Activated naive CD4-positive, alpha-beta T cell treated with anti-CD3 and anti-CD28 coated beads, Interleukin-2, amount 50 U/mL, for 72 hours (primary cell): Measurements from ENCODE around the gene OR2AJ1. TPM values are rescaled to one million over a fixed set of nuclear protein-coding genes. Genes with fewer than 3 reads are reported as not detected.

Experiments
- ATAC-seq, 2 donors: fragments of 150-1000 bp; cut with Tn5 transposase; 2 replicates each; pipeline ENCODE4 v1.10.0; 2021; ENCODE audit warnings: mild to moderate bottlenecking in 2 of 2, moderate library complexity in 2 of 2
- DNase-seq, 2 donors: peaks; one replicate each; pipeline ENCODE4 v3.0.0; 2021 to 2022; ENCODE audit warnings: low spot score in 2 of 2
- H3K27ac Mint-ChIP-seq, 2 donors: one replicate each; pipeline ENCODE4 v1.8.0; 2022; ENCODE audit warnings: mild to moderate bottlenecking in 2 of 2, mixed read lengths in 2 of 2
- H3K36me3 Mint-ChIP-seq, 2 donors: one replicate each; pipeline ENCODE4 v1.8.0; 2022; ENCODE audit warnings: mixed read lengths in 2 of 2
- H3K9me3 Mint-ChIP-seq, 2 donors: one replicate each; pipeline ENCODE4 v1.8.0; 2022; ENCODE audit warnings: mixed read lengths in 2 of 2
- total RNA-seq, 2 donors: library from RNA; stranded (reverse); gene quantifications; one replicate each; pipeline ENCODE4 v1.2.3, GENCODE V29; 2022

OR2AJ1 gene
- total RNA-seq: not detected

- no peak for DNase-seq
- H3K9me3 Mint-ChIP-seq: no peaks in the 10 kb centered on the region
- no peak for ATAC-seq
- no peak within 1 kb of the TSS for H3K27ac Mint-ChIP-seq
- no peaks in the 10 kb centered on the region for H3K36me3 Mint-ChIP-seq
These were observed at the start of gene OR2AJ1 for GRCh38 chr1:247924868-247925267. OR2AJ1 (plus strand) TSS chr1:247924889; CDS start chr1:247933769, 8,880 bp downstream.

GRCh38 chr1:247883346-247883745 is 41.3 kb upstream of the OR2AJ1 start:
- Mint-ChIP-seq H3K36me3 (no peaks in the 10 kb centered on the region), H3K27ac (no peak overlapping the region), H3K9me3 (no peaks in the 10 kb centered on the region)
- DNase-seq (no peak), ATAC-seq (no peak)

- ATAC-seq (no peak), DNase-seq (no peak)
- Mint-ChIP-seq H3K27ac (no peak overlapping the region), H3K36me3 (no peaks in the 10 kb centered on the region), H3K9me3 (no peaks in the 10 kb centered on the region)
These were observed 39.8 kb upstream of the OR2AJ1 start for GRCh38 chr1:247884797-247885413.

- Mint-ChIP-seq H3K27ac (no peak within 1 kb of the TSS), H3K36me3 (peaks cover 0 to 24% of the 10 kb centered on the region in 2 donors), H3K9me3 (peaks cover 0 to 13% of the 10 kb centered on the region in 2 donors)
- ATAC-seq (no peak), DNase-seq (no peak)
These were observed 29.5 kb upstream of the OR2AJ1 start, which contains the start of gene OR2W3 for GRCh38 chr1:247895163-247895637. OR2W3 (plus strand) TSS chr1:247895587; CDS start chr1:247895587, 0 bp downstream.

GRCh38 chr1:247895976-247896375 is 28.7 kb upstream of the OR2AJ1 start:
- ATAC-seq: no peak
- peaks cover 0 to 24% of the 10 kb centered on the region in 2 donors for H3K36me3 Mint-ChIP-seq
- no peak for DNase-seq
- peaks cover 0 to 13% of the 10 kb centered on the region in 2 donors for H3K9me3 Mint-ChIP-seq
- no peak overlapping the region for H3K27ac Mint-ChIP-seq

GRCh38 chr1:247904122-247904521 is 20.6 kb upstream of the OR2AJ1 start:
- DNase-seq: no peak
- Mint-ChIP-seq H3K36me3 (peaks cover 21 to 29% of the 10 kb centered on the region in 2 donors), H3K9me3 (peaks cover 10 to 14% of the 10 kb centered on the region in 2 donors), H3K27ac (peak overlapping the region in 1 of 2 donors; percentile 37)
- no peak for ATAC-seq

GRCh38 chr1:247905181-247905580 is 19.5 kb upstream of the OR2AJ1 start:
- no peak overlapping the region for H3K27ac Mint-ChIP-seq
- no peak for DNase-seq
- peaks cover 10 to 14% of the 10 kb centered on the region in 2 donors for H3K9me3 Mint-ChIP-seq
- peaks cover 22 to 29% of the 10 kb centered on the region in 2 donors for H3K36me3 Mint-ChIP-seq
- no peak for ATAC-seq

GRCh38 chr1:247905910-247906503 is 18.7 kb upstream of the OR2AJ1 start:
- Mint-ChIP-seq H3K9me3 (peaks cover 10 to 14% of the 10 kb centered on the region in 2 donors), H3K36me3 (peaks cover 22 to 29% of the 10 kb centered on the region in 2 donors), H3K27ac (peak overlapping the region; percentile 87 to 88)
- no peak for DNase-seq
- no peak for ATAC-seq

- peaks cover 10 to 14% of the 10 kb centered on the region in 2 donors for H3K9me3 Mint-ChIP-seq
- peak overlapping the region; percentile 87 to 88 for H3K27ac Mint-ChIP-seq
- ATAC-seq: peak; percentile 91 to 98
- peaks cover 22 to 29% of the 10 kb centered on the region in 2 donors for H3K36me3 Mint-ChIP-seq
- peak in 1 of 2 donors; percentile 24 for DNase-seq
These were observed 18.1 kb upstream of the OR2AJ1 start for GRCh38 chr1:247906504-247907047.

GRCh38 chr1:247908766-247909165 is 15.9 kb upstream of the OR2AJ1 start:
- Mint-ChIP-seq H3K36me3 (peaks cover 22 to 29% of the 10 kb centered on the region in 2 donors), H3K27ac (no peak overlapping the region), H3K9me3 (peaks cover 10 to 14% of the 10 kb centered on the region in 2 donors)
- ATAC-seq: no peak
- no peak for DNase-seq

- H3K27ac Mint-ChIP-seq: no peak overlapping the region
- no peak for ATAC-seq
- H3K9me3 Mint-ChIP-seq: no peaks in the 10 kb centered on the region
These were observed 10.9 kb upstream of the OR2AJ1 start for GRCh38 chr1:247913786-247914185.

GRCh38 chr1:247914941-247915662 is 9.6 kb upstream of the OR2AJ1 start:
- no peak overlapping the region for H3K27ac Mint-ChIP-seq
- DNase-seq (no peak), ATAC-seq (no peak)
- H3K9me3 Mint-ChIP-seq: no peaks in the 10 kb centered on the region
- H3K36me3 Mint-ChIP-seq: no peaks in the 10 kb centered on the region

More at GRCh38 chr1:247913786-247914185, 10.9 kb upstream of the OR2AJ1 start:
- peaks cover 0 to 5% of the 10 kb centered on the region in 2 donors for H3K36me3 Mint-ChIP-seq
- DNase-seq: no peak

GRCh38 chr1:247919952-247920351 is 4.7 kb upstream of the OR2AJ1 start, which contains the start of gene OR2T8:
OR2T8 (plus strand) TSS chr1:247920252; CDS start chr1:247921018, 766 bp downstream.
- Mint-ChIP-seq H3K27ac (no peak within 1 kb of the TSS), H3K36me3 (no peaks in the 10 kb centered on the region), H3K9me3 (no peaks in the 10 kb centered on the region)
- ATAC-seq (no peak), DNase-seq (no peak)

- Mint-ChIP-seq H3K36me3 (no peaks in the 10 kb centered on the region), H3K27ac (no peak overlapping the region), H3K9me3 (no peaks in the 10 kb centered on the region)
- ATAC-seq (no peak), DNase-seq (no peak)
These were observed 748 bp upstream of the OR2AJ1 start for GRCh38 chr1:247923941-247924340.

GRCh38 chr1:247933989-247934388 is 9.3 kb downstream of the OR2AJ1 start:
- H3K27ac Mint-ChIP-seq: no peak overlapping the region
- DNase-seq (no peak), ATAC-seq (no peak)
- peaks cover 0 to 3% of the 10 kb centered on the region in 2 donors for H3K9me3 Mint-ChIP-seq
- no peaks in the 10 kb centered on the region for H3K36me3 Mint-ChIP-seq

GRCh38 chr1:247935781-247936180 is 11.1 kb downstream of the OR2AJ1 start:
- Mint-ChIP-seq H3K36me3 (no peaks in the 10 kb centered on the region), H3K27ac (no peak overlapping the region), H3K9me3 (peaks cover 0 to 3% of the 10 kb centered on the region in 2 donors)
- ATAC-seq: no peak
- DNase-seq: no peak

GRCh38 chr1:247936415-247936814 is 11.7 kb downstream of the OR2AJ1 start:
- no peak overlapping the region for H3K27ac Mint-ChIP-seq
- H3K9me3 Mint-ChIP-seq: peaks cover 0 to 3% of the 10 kb centered on the region in 2 donors
- ATAC-seq: no peak

More at GRCh38 chr1:247936415-247936814, 11.7 kb downstream of the OR2AJ1 start:
- no peak for DNase-seq
- no peaks in the 10 kb centered on the region for H3K36me3 Mint-ChIP-seq
